NCI-H524 treated with DMSO at 0.1 percent for 48 hours (cell line): ENCODE measurements around the gene PSMD5.

Experiments
- DNase-seq: peaks from one replicate; lab custom pipeline; 2025; lab: John Stamatoyannopoulos, UW

Gene PSMD5

GRCh38 chr9:120875195-120875565 is 32.5 kb upstream of the PSMD5 start:
- no peak for DNase-seq

GRCh38 chr9:120874226-120875194 is 31.8 kb upstream of the PSMD5 start:
- DNase-seq, result no peak

GRCh38 chr9:120873512-120873911 is 30.8 kb upstream of the PSMD5 start:
- DNase-seq, result no peak

GRCh38 chr9:120872791-120873502 is 30.2 kb upstream of the PSMD5 start:
- DNase-seq, result no peak

GRCh38 chr9:120870206-120870605 is 27.5 kb upstream of the PSMD5 start:
- no peak for DNase-seq

GRCh38 chr9:120869726-120870125 is 27.0 kb upstream of the PSMD5 start:
- DNase-seq, result no peak

GRCh38 chr9:120869360-120869687 is 26.6 kb upstream of the PSMD5 start:
- DNase-seq, result no peak

- no peak for DNase-seq
These were observed 26.1 kb upstream of the PSMD5 start for GRCh38 chr9:120868676-120869359.

GRCh38 chr9:120868339-120868675 is 25.6 kb upstream of the PSMD5 start:
- no peak for DNase-seq

GRCh38 chr9:120867676-120868338 is 25.1 kb upstream of the PSMD5 start:
- no peak for DNase-seq

GRCh38 chr9:120866651-120867050 is 23.9 kb upstream of the PSMD5 start:
- no peak for DNase-seq

- no peak for DNase-seq
These were observed 23.1 kb upstream of the PSMD5 start for GRCh38 chr9:120865809-120866208.

GRCh38 chr9:120865176-120865575 is 22.5 kb upstream of the PSMD5 start:
- DNase-seq, result no peak

GRCh38 chr9:120864719-120865118 is 22.0 kb upstream of the PSMD5 start:
- DNase-seq, result no peak

- DNase-seq, result no peak
These were observed 21.1 kb upstream of the PSMD5 start for GRCh38 chr9:120863833-120864232.

GRCh38 chr9:120862452-120862851 is 19.7 kb upstream of the PSMD5 start:
- DNase-seq, result no peak

GRCh38 chr9:120861935-120862334 is 19.2 kb upstream of the PSMD5 start:
- DNase-seq, result no peak

- DNase-seq, result no peak
These were observed 17.4 kb upstream of the PSMD5 start for GRCh38 chr9:120860083-120860482.

GRCh38 chr9:120859361-120859760 is 16.6 kb upstream of the PSMD5 start:
- peak; percentile 92 for DNase-seq

- no peak for DNase-seq
These were observed 15.2 kb upstream of the PSMD5 start for GRCh38 chr9:120857902-120858301.

- DNase-seq, result no peak
These were observed 14.8 kb upstream of the PSMD5 start for GRCh38 chr9:120857481-120857880.

GRCh38 chr9:120856700-120857099 is 14.0 kb upstream of the PSMD5 start:
- DNase-seq, result no peak
